NCI-H128 (cell line): ENCODE measurements around the gene ENTHD1.

Source experiments
- DNase-seq: peaks from one replicate; lab custom pipeline; 2025; ENCODE audit not compliant: unreplicated experiment; lab: John Stamatoyannopoulos, UW

ENTHD1 gene

GRCh38 chr22:39893526-39893925 is at the start of gene ENTHD1:
TSS of gene ENTHD1 (minus strand) at chr22:39893760. CDS start at chr22:39887748, 6,012 bp downstream.
- DNase-seq, result no peak

GRCh38 chr22:39943337-39943736 is 49.8 kb upstream of the ENTHD1 start:
- no peak for DNase-seq

- no peak for DNase-seq
Observed at GRCh38 chr22:39942439-39943230, 49.1 kb upstream of the ENTHD1 start.

GRCh38 chr22:39941601-39942000 is 48.0 kb upstream of the ENTHD1 start:
- no peak for DNase-seq

GRCh38 chr22:39940757-39941305 is 47.3 kb upstream of the ENTHD1 start:
- DNase-seq, result no peak

- DNase-seq, result no peak
Observed at GRCh38 chr22:39939830-39940229, 46.3 kb upstream of the ENTHD1 start.

GRCh38 chr22:39938509-39939111 is 45.0 kb upstream of the ENTHD1 start:
- DNase-seq, result no peak

GRCh38 chr22:39937906-39938305 is 44.3 kb upstream of the ENTHD1 start:
- DNase-seq, result no peak

- no peak for DNase-seq
Observed at GRCh38 chr22:39936523-39937145, 43.1 kb upstream of the ENTHD1 start.

GRCh38 chr22:39935612-39936011 is 42.1 kb upstream of the ENTHD1 start:
- DNase-seq, result no peak

GRCh38 chr22:39935116-39935515 is 41.6 kb upstream of the ENTHD1 start:
- DNase-seq, result no peak

- DNase-seq, result no peak
Observed at GRCh38 chr22:39933741-39934140, 40.2 kb upstream of the ENTHD1 start.

- DNase-seq, result no peak
Observed at GRCh38 chr22:39932918-39933649, 39.5 kb upstream of the ENTHD1 start.

- DNase-seq, result no peak
Observed at GRCh38 chr22:39932166-39932565, 38.6 kb upstream of the ENTHD1 start.

- no peak for DNase-seq
Observed at GRCh38 chr22:39931251-39931650, 37.7 kb upstream of the ENTHD1 start.

- no peak for DNase-seq
Observed at GRCh38 chr22:39928536-39929520, 35.3 kb upstream of the ENTHD1 start.

GRCh38 chr22:39927544-39927943 is 34.0 kb upstream of the ENTHD1 start:
- DNase-seq, result no peak

- DNase-seq, result no peak
Observed at GRCh38 chr22:39926753-39927152, 33.2 kb upstream of the ENTHD1 start.

- DNase-seq, result no peak
Observed at GRCh38 chr22:39925909-39926679, 32.5 kb upstream of the ENTHD1 start.
